ENCODE results near the gene COL5A1. TPM values are rescaled to one million over a fixed set of nuclear protein-coding genes. Genes with fewer than 3 reads are reported as not detected.
"Not testable (repeated sequence)": the region's sequence is repeated elsewhere in the genome, so short reads cannot be mapped to it uniquely, and the experiment has no call there.

COL5A1 gene
- polyA plus RNA-seq, 3 donors = 7.0 to 53.3 (median 28.0) TPM

GRCh38 chr9:134680393-134681060, 38.9 kb downstream of the COL5A1 start:
- H3K27ac ChIP-seq (ENCODE audit: low read depth, low read length) = no peak overlapping the region
- WGBS, 3 donors = 57 to 80% (median 79%) methylated on average over 18 of the region's 18 CpGs

GRCh38 chr9:134681061-134681661, 39.6 kb downstream of the COL5A1 start:
- no peak overlapping the region for H3K27ac ChIP-seq (ENCODE audit: low read depth, low read length)
- 40 to 59% (median 45%) methylated on average over 22 of the region's 22 CpGs for WGBS, 3 donors

- 70 to 77% (median 75%) methylated on average over 15 of the region's 15 CpGs for WGBS, 3 donors
Observed at GRCh38 chr9:134682026-134682425, 40.4 kb downstream of the COL5A1 start.

GRCh38 chr9:134682651-134683364, 41.2 kb downstream of the COL5A1 start:
- 75 to 86% (median 80%) methylated on average over 25 of the region's 25 CpGs for WGBS, 3 donors
- H3K27ac ChIP-seq (ENCODE audit: low read depth, low read length) = no peak overlapping the region

More at GRCh38 chr9:134682026-134682425, 40.4 kb downstream of the COL5A1 start:
- no peak overlapping the region for H3K27ac ChIP-seq (ENCODE audit: low read depth, low read length)

- H3K27ac ChIP-seq (ENCODE audit: low read depth, low read length) = no peak overlapping the region
- WGBS, 3 donors = 77 to 84% (median 82%) methylated on average over 22 of the region's 22 CpGs
Observed at GRCh38 chr9:134683714-134684374, 42.2 kb downstream of the COL5A1 start.

- H3K27ac ChIP-seq (ENCODE audit: low read depth, low read length) = no peak overlapping the region
- WGBS, 3 donors = 96 to 98% (median 98%) methylated on average over 3 of the region's 3 CpGs
Observed at GRCh38 chr9:134684375-134684723, 42.7 kb downstream of the COL5A1 start.

GRCh38 chr9:134684941-134685340, 43.3 kb downstream of the COL5A1 start:
- H3K27ac ChIP-seq (ENCODE audit: low read depth, low read length) = not testable (repeated sequence)

GRCh38 chr9:134685784-134686183, 44.2 kb downstream of the COL5A1 start:
- no peak overlapping the region for H3K27ac ChIP-seq (ENCODE audit: low read depth, low read length)
- 82 to 87% (median 85%) methylated on average over 3 of the region's 3 CpGs for WGBS, 3 donors

GRCh38 chr9:134686896-134687295, 45.3 kb downstream of the COL5A1 start:
- 77 to 88% (median 83%) methylated on average over 9 of the region's 9 CpGs for WGBS, 3 donors

GRCh38 chr9:134687556-134687955, 46.0 kb downstream of the COL5A1 start:
- H3K27ac ChIP-seq (ENCODE audit: low read depth, low read length) = no peak overlapping the region
- 73 to 96% (median 95%) methylated on average over 10 of the region's 10 CpGs for WGBS, 3 donors

More at GRCh38 chr9:134686896-134687295, 45.3 kb downstream of the COL5A1 start:
- H3K27ac ChIP-seq (ENCODE audit: low read depth, low read length) = no peak overlapping the region

GRCh38 chr9:134688231-134688630, 46.6 kb downstream of the COL5A1 start:
- WGBS, 3 donors = 81 to 91% (median 90%) methylated on average over 15 of the region's 15 CpGs
- no peak overlapping the region for H3K27ac ChIP-seq (ENCODE audit: low read depth, low read length)

- H3K27ac ChIP-seq (ENCODE audit: low read depth, low read length) = no peak overlapping the region
- 72 to 91% (median 82%) methylated on average over 17 of the region's 17 CpGs for WGBS, 3 donors
Observed at GRCh38 chr9:134688661-134689320, 47.2 kb downstream of the COL5A1 start.

GRCh38 chr9:134689321-134690181, 47.9 kb downstream of the COL5A1 start:
- H3K27ac ChIP-seq (ENCODE audit: low read depth, low read length) = no peak overlapping the region
- 44 to 49% (median 47%) methylated on average over 19 to 20 of the region's 20 CpGs for WGBS, 3 donors

GRCh38 chr9:134690301-134690751, 48.7 kb downstream of the COL5A1 start:
- no peak overlapping the region for H3K27ac ChIP-seq (ENCODE audit: low read depth, low read length)

GRCh38 chr9:134690946-134691694, 49.5 kb downstream of the COL5A1 start:
- H3K27ac ChIP-seq (ENCODE audit: low read depth, low read length) = no peak overlapping the region
- WGBS, 3 donors = 63 to 79% (median 77%) methylated on average over 31 of the region's 31 CpGs

More at GRCh38 chr9:134690301-134690751, 48.7 kb downstream of the COL5A1 start:
- 61 to 75% (median 70%) methylated on average over 15 of the region's 15 CpGs for WGBS, 3 donors

GRCh38 chr9:134691695-134692572, 50.3 kb downstream of the COL5A1 start:
- no peak overlapping the region for H3K27ac ChIP-seq (ENCODE audit: low read depth, low read length)
- WGBS, 3 donors = 63 to 82% (median 81%) methylated on average over 23 of the region's 23 CpGs

All from adipose tissue (tissue), 3 donors.